SJSA1 (cell line): ENCODE measurements around the gene COL26A1. TPM values are rescaled to one million over a fixed set of nuclear protein-coding genes. Genes with fewer than 3 reads are reported as not detected.
"Not testable (repeated sequence)": the region's sequence is repeated elsewhere in the genome, so short reads cannot be mapped to it uniquely, and the experiment has no call there.

Experiments
- DNase-seq, 2 experiments: peaks; one replicate each; pipeline ENCODE4 v3.0.0-alpha.2; 2015 to 2020; ENCODE audit warnings: low spot score in 2 of 2, low read depth in 1 of 2
- H3K27ac ChIP-seq: fragments of 250-450 bp; sonication (Bioruptor Pico); 2 replicates; pipeline ENCODE4 v1.5.1; 2020; ENCODE audit warnings: mild to moderate bottlenecking, moderate library complexity
- H3K27me3 ChIP-seq: fragments of 250-450 bp; sonication (Bioruptor Pico); replicated peaks from 2 replicates; pipeline ENCODE4 v1.5.1; 2020; ENCODE audit warnings: mild to moderate bottlenecking, moderate library complexity
- H3K36me3 ChIP-seq: fragments of 250-450 bp; sonication (Bioruptor Pico); 2 replicates; pipeline ENCODE4 v1.5.1; 2020; ENCODE audit warnings: mild to moderate bottlenecking
- H3K4me1 ChIP-seq: fragments of 250-450 bp; sonication (Bioruptor Pico); replicated peaks from 2 replicates; pipeline ENCODE4 v1.6.1; 2021; ENCODE audit warnings: mild to moderate bottlenecking
- H3K4me3 ChIP-seq: fragments of 250-450 bp; sonication (Bioruptor Pico); 2 replicates; pipeline ENCODE4 v1.5.1; 2020; ENCODE audit warnings: mild to moderate bottlenecking
- H3K9me3 ChIP-seq: fragments of 250-450 bp; sonication (Bioruptor Pico); replicated peaks from 2 replicates; pipeline ENCODE4 v1.5.1; 2020; ENCODE audit warnings: mild to moderate bottlenecking
- total RNA-seq: library from RNA; depleted of rRNA; stranded (reverse); fragments of >200 nt; shearing (Covaris generic); gene quantifications from 2 replicates; pipeline ENCODE4 v1.2.3, GENCODE V29; 2014

COL26A1 gene
- total RNA-seq, 1 experiment from 2014 or later, result not detected

GRCh38 chr7:101558742-101559325 is 196.2 kb downstream of the COL26A1 start:
- no peaks in the 10 kb centered on the region for H3K36me3 ChIP-seq
- no peak overlapping the region for H3K27ac ChIP-seq
- no peak overlapping the region for H3K4me3 ChIP-seq
- H3K9me3 ChIP-seq, result no peaks in the 10 kb centered on the region
- H3K4me1 ChIP-seq, result no peaks in the 10 kb centered on the region
- 0 out of 2 replicates have a peak, but pooled peaks cover 7% of the 10 kb centered on the region for H3K27me3 ChIP-seq
- DNase-seq, result no peak

- Histone ChIP-seq H3K4me3 (no peak overlapping the region), H3K36me3 (no peaks in the 10 kb centered on the region), H3K27ac (no peak overlapping the region), H3K4me1 (no peaks in the 10 kb centered on the region), H3K27me3 (0 out of 2 replicates have a peak, but pooled peaks cover 7% of the 10 kb centered on the region), H3K9me3 (no peaks in the 10 kb centered on the region)
- no peak for DNase-seq
These were observed 196.9 kb downstream of the COL26A1 start for GRCh38 chr7:101559586-101559985.

GRCh38 chr7:101560021-101560420 is 197.3 kb downstream of the COL26A1 start:
- H3K9me3 ChIP-seq, H3K27ac ChIP-seq, H3K36me3 ChIP-seq, DNase-seq, H3K4me1 ChIP-seq, H3K27me3 ChIP-seq, H3K4me3 ChIP-seq: not testable (repeated sequence)

GRCh38 chr7:101560856-101561255 is 198.2 kb downstream of the COL26A1 start:
- Histone ChIP-seq H3K27ac (no peak overlapping the region), H3K4me3 (no peak overlapping the region), H3K4me1 (no peaks in the 10 kb centered on the region), H3K36me3 (no peaks in the 10 kb centered on the region), H3K9me3 (no peaks in the 10 kb centered on the region; the same call in 1 of the 2 replicates), H3K27me3 (0 out of 2 replicates have a peak, but pooled peaks cover 7% of the 10 kb centered on the region)
- no peak for DNase-seq

GRCh38 chr7:101561293-101561692 is 198.6 kb downstream of the COL26A1 start:
- not testable (repeated sequence) for H3K9me3 ChIP-seq, H3K36me3 ChIP-seq, H3K27ac ChIP-seq, H3K4me1 ChIP-seq, DNase-seq, H3K27me3 ChIP-seq, H3K4me3 ChIP-seq

GRCh38 chr7:101562531-101563197 is 200.0 kb downstream of the COL26A1 start:
- Histone ChIP-seq H3K4me1 (no peaks in the 10 kb centered on the region), H3K4me3 (no peak overlapping the region), H3K9me3 (no peaks in the 10 kb centered on the region; the same call in 1 of the 2 replicates), H3K27ac (no peak overlapping the region), H3K27me3 (0 out of 2 replicates have a peak, but pooled peaks cover 7% of the 10 kb centered on the region), H3K36me3 (no peaks in the 10 kb centered on the region)
- DNase-seq, result no peak

GRCh38 chr7:101563198-101563901 is 200.7 kb downstream of the COL26A1 start:
- H3K36me3 ChIP-seq, result no peaks in the 10 kb centered on the region
- H3K27me3 ChIP-seq, result 0 out of 2 replicates have a peak, but pooled peaks cover 9% of the 10 kb centered on the region
- no peaks in the 10 kb centered on the region for H3K4me1 ChIP-seq
- H3K4me3 ChIP-seq, result no peak overlapping the region
- H3K27ac ChIP-seq, result no peak overlapping the region
- no peak for DNase-seq
- H3K9me3 ChIP-seq, result no peaks in the 10 kb centered on the region; the same call in 1 of the 2 replicates

- no peak overlapping the region for H3K4me3 ChIP-seq
- no peaks in the 10 kb centered on the region for H3K4me1 ChIP-seq
- H3K27me3 ChIP-seq, result 0 out of 2 replicates have a peak, but pooled peaks cover 12% of the 10 kb centered on the region
- DNase-seq, result no peak
- no peak overlapping the region for H3K27ac ChIP-seq
- no peaks in the 10 kb centered on the region; the same call in 1 of the 2 replicates for H3K9me3 ChIP-seq
- no peaks in the 10 kb centered on the region for H3K36me3 ChIP-seq
These were observed 201.5 kb downstream of the COL26A1 start for GRCh38 chr7:101563943-101564777.

- Histone ChIP-seq H3K27ac (no peak overlapping the region), H3K9me3 (no peaks in the 10 kb centered on the region; the same call in 1 of the 2 replicates), H3K27me3 (peaks cover 12% of the 10 kb centered on the region; the same call in 1 of the 2 replicates), H3K4me3 (no peak overlapping the region), H3K36me3 (no peaks in the 10 kb centered on the region), H3K4me1 (no peaks in the 10 kb centered on the region)
- DNase-seq, result no peak
These were observed 202.1 kb downstream of the COL26A1 start for GRCh38 chr7:101564778-101565211.

GRCh38 chr7:101565601-101566209 is 203.0 kb downstream of the COL26A1 start:
- no peak overlapping the region for H3K27ac ChIP-seq
- no peak overlapping the region for H3K4me3 ChIP-seq
- peaks cover 16% of the 10 kb centered on the region; the same call in 1 of the 2 replicates for H3K27me3 ChIP-seq
- no peaks in the 10 kb centered on the region; the same call in 1 of the 2 replicates for H3K9me3 ChIP-seq
- H3K4me1 ChIP-seq, result no peaks in the 10 kb centered on the region
- no peaks in the 10 kb centered on the region for H3K36me3 ChIP-seq
- no peak for DNase-seq

GRCh38 chr7:101567230-101567629 is 204.6 kb downstream of the COL26A1 start:
- Histone ChIP-seq H3K4me1 (no peaks in the 10 kb centered on the region), H3K4me3 (no peak overlapping the region), H3K9me3 (no peaks in the 10 kb centered on the region; the same call in 1 of the 2 replicates), H3K27me3 (peaks cover 15% of the 10 kb centered on the region; the same call in 1 of the 2 replicates), H3K36me3 (no peaks in the 10 kb centered on the region), H3K27ac (no peak overlapping the region)
- DNase-seq, result no peak

- no peak overlapping the region for H3K27ac ChIP-seq
- H3K9me3 ChIP-seq, result no peaks in the 10 kb centered on the region; the same call in 1 of the 2 replicates
- no peak overlapping the region for H3K4me3 ChIP-seq
- no peak for DNase-seq
- H3K36me3 ChIP-seq, result no peaks in the 10 kb centered on the region
- no peaks in the 10 kb centered on the region for H3K4me1 ChIP-seq
- peaks cover 15% of the 10 kb centered on the region for H3K27me3 ChIP-seq
These were observed 209.5 kb downstream of the COL26A1 start for GRCh38 chr7:101572156-101572555.

GRCh38 chr7:101575168-101575567 is 212.5 kb downstream of the COL26A1 start:
- H3K4me3 ChIP-seq, result no peak overlapping the region

More at GRCh38 chr7:101575168-101575567, 212.5 kb downstream of the COL26A1 start:
- no peaks in the 10 kb centered on the region for H3K4me1 ChIP-seq
- H3K27me3 ChIP-seq, result peaks cover 10% of the 10 kb centered on the region; the same call in 1 of the 2 replicates
- H3K9me3 ChIP-seq, result no peaks in the 10 kb centered on the region; the same call in none of the 2 replicates
- H3K36me3 ChIP-seq, result no peaks in the 10 kb centered on the region
- H3K27ac ChIP-seq, result no peak overlapping the region
- no peak for DNase-seq
